ENCODE data around the gene GUCY2D.

GUCY2D gene

DNA sequence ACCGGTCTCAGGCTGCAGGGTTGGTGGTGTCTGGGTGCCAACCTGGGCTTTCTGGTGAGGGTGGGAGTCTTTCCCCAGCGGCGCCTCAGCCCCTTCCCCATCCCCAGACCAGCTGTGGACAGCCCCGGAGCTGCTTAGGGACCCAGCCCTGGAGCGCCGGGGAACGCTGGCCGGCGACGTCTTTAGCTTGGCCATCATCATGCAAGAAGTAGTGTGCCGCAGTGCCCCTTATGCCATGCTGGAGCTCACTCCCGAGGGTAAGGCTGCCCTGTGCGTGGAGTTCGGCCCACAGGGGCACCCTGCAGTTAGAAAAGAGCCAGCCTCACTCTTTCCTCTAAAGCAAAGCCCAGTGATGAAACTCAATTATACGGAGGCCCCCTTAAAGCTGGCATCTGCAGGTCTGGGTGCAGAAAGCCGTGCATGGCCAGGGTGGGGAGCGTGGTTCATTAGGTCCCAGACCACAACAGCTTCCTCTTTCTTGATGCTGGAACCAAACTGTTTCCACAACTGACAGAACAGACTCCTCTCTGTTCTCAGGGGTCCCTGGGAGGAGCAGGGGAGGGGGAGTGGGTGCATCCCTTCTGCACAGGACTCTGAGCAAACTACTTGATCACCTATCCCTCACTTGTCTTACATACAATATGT is 10.7 kb downstream of the GUCY2D start:
- Histone ChIP-seq H2AFZ (ENCODE audit: low read depth, low read length) (no peak overlapping the region), H3K27ac (ENCODE audit: low read length) (no peak overlapping the region), H3K9me3 (ENCODE audit: insufficient read depth, low read length) (no peaks in the 10 kb centered on the region), H4K20me1 (ENCODE audit: insufficient read depth, low read length) (no peaks in the 10 kb centered on the region), H3K4me2 (ENCODE audit: low read length) (no peak overlapping the region), H3K79me2 (ENCODE audit: low read length) (no peaks in the 10 kb centered on the region), H3K4me3 (ENCODE audit: low read length) (no peak overlapping the region), H3K4me1 (ENCODE audit: low read length) (no peaks in the 10 kb centered on the region), H3K36me3 (replicated peaks; ENCODE audit: low read depth, low read length) (no peaks in the 10 kb centered on the region), H3K27me3 (ENCODE audit: low read depth, low read length) (no peaks in the 10 kb centered on the region), H3K9ac (ENCODE audit: low read length) (no peak overlapping the region)
- TF ChIP-seq EZH2phosphoT487 (IDR thresholded peaks at IDR 0.05; ENCODE audit: low read depth) = no peak
- TF ChIP-seq, protein P1, sequence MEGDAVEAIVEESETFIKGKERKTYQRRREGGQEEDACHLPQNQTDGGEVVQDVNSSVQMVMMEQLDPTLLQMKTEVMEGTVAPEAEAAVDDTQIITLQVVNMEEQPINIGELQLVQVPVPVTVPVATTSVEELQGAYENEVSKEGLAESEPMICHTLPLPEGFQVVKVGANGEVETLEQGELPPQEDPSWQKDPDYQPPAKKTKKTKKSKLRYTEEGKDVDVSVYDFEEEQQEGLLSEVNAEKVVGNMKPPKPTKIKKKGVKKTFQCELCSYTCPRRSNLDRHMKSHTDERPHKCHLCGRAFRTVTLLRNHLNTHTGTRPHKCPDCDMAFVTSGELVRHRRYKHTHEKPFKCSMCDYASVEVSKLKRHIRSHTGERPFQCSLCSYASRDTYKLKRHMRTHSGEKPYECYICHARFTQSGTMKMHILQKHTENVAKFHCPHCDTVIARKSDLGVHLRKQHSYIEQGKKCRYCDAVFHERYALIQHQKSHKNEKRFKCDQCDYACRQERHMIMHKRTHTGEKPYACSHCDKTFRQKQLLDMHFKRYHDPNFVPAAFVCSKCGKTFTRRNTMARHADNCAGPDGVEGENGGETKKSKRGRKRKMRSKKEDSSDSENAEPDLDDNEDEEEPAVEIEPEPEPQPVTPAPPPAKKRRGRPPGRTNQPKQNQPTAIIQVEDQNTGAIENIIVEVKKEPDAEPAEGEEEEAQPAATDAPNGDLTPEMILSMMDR (IDR thresholded peaks at IDR 0.05; ENCODE audit: low read depth, low read length) = no peak

DNA sequence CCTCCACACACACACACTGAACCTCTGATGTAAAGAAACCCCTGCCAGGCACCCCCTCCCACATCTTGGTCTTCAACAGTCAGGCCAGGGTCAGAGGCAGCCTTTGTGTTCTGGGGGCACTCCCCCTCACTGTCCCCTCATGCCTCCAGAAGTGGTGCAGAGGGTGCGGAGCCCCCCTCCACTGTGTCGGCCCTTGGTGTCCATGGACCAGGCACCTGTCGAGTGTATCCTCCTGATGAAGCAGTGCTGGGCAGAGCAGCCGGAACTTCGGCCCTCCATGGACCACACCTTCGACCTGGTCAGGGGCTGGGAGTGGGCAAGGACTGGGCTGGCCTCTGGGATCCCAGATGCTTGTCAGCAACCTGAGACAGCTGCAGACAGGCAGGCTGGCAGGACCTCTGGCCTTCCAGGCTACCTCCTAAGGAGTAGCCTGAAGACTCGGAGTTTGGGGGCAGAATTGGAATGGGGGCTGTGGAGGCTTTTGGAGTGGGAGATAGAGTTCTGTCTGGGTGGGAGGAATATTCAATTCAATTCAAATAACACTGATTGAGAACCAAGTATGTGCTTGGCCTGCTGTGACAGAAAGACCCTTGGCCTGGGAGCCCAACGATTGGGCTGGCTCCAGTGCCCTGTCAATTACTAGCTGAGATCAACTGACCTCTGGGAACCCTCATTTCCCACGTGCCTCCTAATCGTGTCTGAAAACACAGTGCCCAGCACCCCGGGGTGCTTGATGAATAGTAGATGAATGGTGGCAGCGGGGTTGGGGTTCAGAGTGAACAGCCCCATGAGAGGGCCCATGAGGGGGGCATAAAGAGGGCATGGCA is 11.5 kb downstream of the GUCY2D start:
- Histone ChIP-seq H3K79me2 (ENCODE audit: low read length) (no peaks in the 10 kb centered on the region), H3K27me3 (ENCODE audit: low read depth, low read length) (no peaks in the 10 kb centered on the region), H4K20me1 (ENCODE audit: insufficient read depth, low read length) (no peaks in the 10 kb centered on the region), H3K27ac (ENCODE audit: low read length) (no peak overlapping the region), H3K4me3 (ENCODE audit: low read length) (no peak overlapping the region), H3K9me3 (ENCODE audit: insufficient read depth, low read length) (no peaks in the 10 kb centered on the region), H2AFZ (ENCODE audit: low read depth, low read length) (no peak overlapping the region), H3K36me3 (replicated peaks; ENCODE audit: low read depth, low read length) (no peaks in the 10 kb centered on the region), H3K4me2 (ENCODE audit: low read length) (no peak overlapping the region), H3K4me1 (ENCODE audit: low read length) (no peaks in the 10 kb centered on the region), H3K9ac (ENCODE audit: low read length) (no peak overlapping the region)
- TF ChIP-seq, protein P1 (IDR thresholded peaks at IDR 0.05; ENCODE audit: low read depth, low read length) = no peak
- no peak for TF ChIP-seq EZH2phosphoT487 (IDR thresholded peaks at IDR 0.05; ENCODE audit: low read depth)

DNA sequence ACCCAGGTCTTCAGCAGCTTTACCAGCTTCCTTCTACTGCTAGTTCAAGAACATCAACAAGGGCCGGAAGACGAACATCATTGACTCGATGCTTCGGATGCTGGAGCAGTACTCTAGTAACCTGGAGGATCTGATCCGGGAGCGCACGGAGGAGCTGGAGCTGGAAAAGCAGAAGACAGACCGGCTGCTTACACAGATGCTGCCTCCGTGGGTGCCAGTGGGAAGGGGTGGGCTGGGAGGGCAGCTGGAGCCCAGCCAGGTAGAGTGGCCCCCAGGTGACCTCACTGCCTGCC is 12.1 kb downstream of the GUCY2D start:
- TF ChIP-seq, protein P1 (IDR thresholded peaks at IDR 0.05; ENCODE audit: low read depth, low read length) = no peak
- TF ChIP-seq EZH2phosphoT487 (IDR thresholded peaks at IDR 0.05; ENCODE audit: low read depth) = no peak
- no peaks in the 10 kb centered on the region for H3K79me2 ChIP-seq (ENCODE audit: low read length)
- no peaks in the 10 kb centered on the region for H4K20me1 ChIP-seq (ENCODE audit: insufficient read depth, low read length)
- H3K4me2 ChIP-seq (ENCODE audit: low read length) = no peak overlapping the region
- no peaks in the 10 kb centered on the region for H3K4me1 ChIP-seq (ENCODE audit: low read length)
- H3K9me3 ChIP-seq (ENCODE audit: insufficient read depth, low read length) = no peaks in the 10 kb centered on the region
- no peaks in the 10 kb centered on the region for H3K36me3 ChIP-seq (replicated peaks; ENCODE audit: low read depth, low read length)
- no peak overlapping the region for H2AFZ ChIP-seq (ENCODE audit: low read depth, low read length)
- no peaks in the 10 kb centered on the region for H3K27me3 ChIP-seq (ENCODE audit: low read depth, low read length)
- no peak overlapping the region for H3K27ac ChIP-seq (ENCODE audit: low read length)
- H3K4me3 ChIP-seq (ENCODE audit: low read length) = no peak overlapping the region
- H3K9ac ChIP-seq (ENCODE audit: low read length) = no peak overlapping the region

DNA sequence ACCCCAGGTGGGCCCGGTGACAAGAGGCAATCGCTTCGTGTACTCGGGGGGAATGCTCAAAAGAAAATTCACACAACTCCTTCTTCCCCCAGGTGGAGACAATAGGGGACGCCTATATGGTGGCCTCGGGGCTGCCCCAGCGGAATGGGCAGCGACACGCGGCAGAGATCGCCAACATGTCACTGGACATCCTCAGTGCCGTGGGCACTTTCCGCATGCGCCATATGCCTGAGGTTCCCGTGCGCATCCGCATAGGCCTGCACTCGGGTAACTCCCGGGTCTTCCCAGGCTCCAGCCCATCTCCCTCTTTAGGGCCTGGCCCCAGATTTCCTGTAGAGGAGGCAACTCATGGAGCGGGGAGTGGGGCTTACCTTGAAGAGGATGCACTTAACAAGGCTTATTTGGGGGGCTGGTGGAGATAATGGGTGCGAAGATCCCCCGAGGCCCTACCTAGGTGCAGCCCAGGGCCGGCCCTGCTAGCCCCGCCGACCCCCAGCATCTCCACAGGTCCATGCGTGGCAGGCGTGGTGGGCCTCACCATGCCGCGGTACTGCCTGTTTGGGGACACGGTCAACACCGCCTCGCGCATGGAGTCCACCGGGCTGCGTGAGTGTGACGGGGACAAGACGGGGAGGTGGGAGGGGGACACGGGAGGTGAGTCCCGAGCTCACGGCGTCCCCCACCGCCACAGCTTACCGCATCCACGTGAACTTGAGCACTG is 13.0 kb downstream of the GUCY2D start:
- Histone ChIP-seq H3K9ac (ENCODE audit: low read length) (no peak overlapping the region), H3K4me1 (ENCODE audit: low read length) (no peaks in the 10 kb centered on the region), H3K27ac (ENCODE audit: low read length) (no peak overlapping the region), H3K9me3 (ENCODE audit: insufficient read depth, low read length) (no peaks in the 10 kb centered on the region), H2AFZ (ENCODE audit: low read depth, low read length) (no peak overlapping the region), H4K20me1 (ENCODE audit: insufficient read depth, low read length) (no peaks in the 10 kb centered on the region), H3K79me2 (ENCODE audit: low read length) (no peaks in the 10 kb centered on the region), H3K4me3 (ENCODE audit: low read length) (no peak overlapping the region), H3K4me2 (ENCODE audit: low read length) (no peak overlapping the region), H3K27me3 (ENCODE audit: low read depth, low read length) (no peaks in the 10 kb centered on the region), H3K36me3 (replicated peaks; ENCODE audit: low read depth, low read length) (no peaks in the 10 kb centered on the region)
- TF ChIP-seq EZH2phosphoT487 (IDR thresholded peaks at IDR 0.05; ENCODE audit: low read depth) = no peak
- TF ChIP-seq, protein P1 (IDR thresholded peaks at IDR 0.05; ENCODE audit: low read depth, low read length) = no peak
